BJ (cell line): ENCODE measurements around the gene MAP1LC3B. TPM values are rescaled to one million over a fixed set of nuclear protein-coding genes. Genes with fewer than 3 reads are reported as not detected.
A peak's percentile ranks its signal among the peaks of the same experiment; 100 is the strongest.

Source experiments
- CTCF ChIA-PET: fragments of 350-600 bp; formaldehyde crosslinking; extraction: SDS; loops from one replicate; lab custom pipeline; 2021; ENCODE audit warnings: antibody characterized with exemption, inconsistent platforms; lab: Yijun Ruan, JAX
- POLR2A ChIA-PET: fragments of 300-600 bp; sonication (Branson Sonifier 250); formaldehyde crosslinking; extraction: SDS; loops from one replicate; lab custom pipeline; 2021; ENCODE audit warnings: antibody characterized with exemption; lab: Charles Lee
- DNase-seq: peaks from one replicate; pipeline ENCODE4 v3.0.0-alpha.2; 2011; ENCODE audit warnings: low read depth
- H3K27me3 ChIP-seq: 2 replicates; pipeline ENCODE4 v1.6.0; 2011; ENCODE audit warnings: low read length; ENCODE audit not compliant: control insufficient read depth, insufficient read depth
- H3K36me3 ChIP-seq: 2 replicates; pipeline ENCODE4 v1.5.1; 2011; ENCODE audit warnings: low read length; ENCODE audit not compliant: control insufficient read depth, insufficient read depth
- H3K4me3 ChIP-seq: 2 replicates; pipeline ENCODE4 v1.5.1; 2011; ENCODE audit warnings: low read depth, mild to moderate bottlenecking, control low read depth, low read length
- CTCF ChIP-seq: IDR thresholded peaks from 2 replicates; pipeline ENCODE4 v1.5.1; 2011; ENCODE audit warnings: low read depth, mild to moderate bottlenecking, control low read depth, inconsistent platforms, low read length, moderate library complexity; ENCODE audit not compliant: insufficient read depth
- polyA plus RNA-seq: library from polyadenylated mRNA; depleted of rRNA; stranded (reverse); fragments of >200 nt; gene quantifications from 2 replicates; pipeline ENCODE4 v1.2.3, GENCODE V29; 2011

The MAP1LC3B gene
- polyA plus RNA-seq, 1 experiment: 29.0 TPM

- CTCF ChIA-PET: interaction anchor here (0.7 to 3.8 kb wide), 6 partner anchors 66 to 250 kb away, joined by 3 to 27 read pairs (median 4); partner anchors contain the start of gene C16orf95
Observed at GRCh38 chr16:87392821-87393679, 914 bp downstream of the MAP1LC3B start.

GRCh38 chr16:87393680-87394055 is 1.5 kb downstream of the MAP1LC3B start:
- POLR2A ChIA-PET: interaction anchor here (1.0 kb wide), 1 partner anchor 243 kb away, joined by 3 read pairs; no protein-coding TSS in a partner anchor
- Histone ChIP-seq H3K27me3 (no peaks in the 10 kb centered on the region), H3K4me3 (peak overlapping the region; percentile 46), H3K36me3 (peaks cover under 1% of the 10 kb centered on the region; the same call in 1 of the 2 replicates)
- CTCF ChIA-PET: interaction anchor here (0.5 to 3.8 kb wide), 10 partner anchors 10 to 332 kb away, joined by 3 to 27 read pairs (median 4); partner anchors contain the start of genes C16orf95 and FBXO31
- no peak for TF ChIP-seq CTCF
- no peak for DNase-seq

More at GRCh38 chr16:87392821-87393679, 914 bp downstream of the MAP1LC3B start:
- H3K36me3 ChIP-seq: no peaks in the 10 kb centered on the region; the same call in 1 of the 2 replicates
- DNase-seq: no peak
- peak overlapping the region; percentile 46 for H3K4me3 ChIP-seq
- no peaks in the 10 kb centered on the region for H3K27me3 ChIP-seq
- TF ChIP-seq CTCF: peak; percentile 27; the same call in 1 of the 2 replicates
- POLR2A ChIA-PET: interaction anchor here (1.0 kb wide), 1 partner anchor 243 kb away, joined by 3 read pairs; no protein-coding TSS in a partner anchor

GRCh38 chr16:87395181-87395842 is 3.2 kb downstream of the MAP1LC3B start:
- Histone ChIP-seq H3K4me3 (no peak overlapping the region), H3K36me3 (peaks cover 6% of the 10 kb centered on the region), H3K27me3 (no peaks in the 10 kb centered on the region)
- DNase-seq: no peak
- ChIA-PET CTCF (interaction anchor here (0.6 to 3.8 kb wide), 10 partner anchors 10 to 877 kb away, joined by 3 to 27 read pairs (median 4); partner anchors contain the start of gene FBXO31), POLR2A (interaction anchor here (0.6 kb wide), 1 partner anchor 90 kb away, joined by 3 read pairs; no protein-coding TSS in a partner anchor)
- TF ChIP-seq CTCF: no peak

GRCh38 chr16:87404764-87405625 is 12.9 kb downstream of the MAP1LC3B start:
- DNase-seq: no peak
- Histone ChIP-seq H3K4me3 (no peak overlapping the region), H3K27me3 (no peaks in the 10 kb centered on the region), H3K36me3 (peaks cover 11% of the 10 kb centered on the region)
- no peak for TF ChIP-seq CTCF
- POLR2A ChIA-PET: no interaction called here
- CTCF ChIA-PET: interaction anchor here (1.2 kb wide), 2 partner anchors 10 to 12 kb away, joined by 3 to 6 read pairs; no protein-coding TSS in a partner anchor
